Kasumi-1 (cell line): ENCODE data around the gene ZNF358.

ENCODE experiments used
- DNase-seq, 2 experiments: peaks; one replicate each; lab custom pipeline; 2025; lab: John Stamatoyannopoulos, UW

ZNF358 gene

GRCh38 chr19:7559102-7559501 lies 43.2 kb downstream of the ZNF358 start:
- no peak for DNase-seq

DNA sequence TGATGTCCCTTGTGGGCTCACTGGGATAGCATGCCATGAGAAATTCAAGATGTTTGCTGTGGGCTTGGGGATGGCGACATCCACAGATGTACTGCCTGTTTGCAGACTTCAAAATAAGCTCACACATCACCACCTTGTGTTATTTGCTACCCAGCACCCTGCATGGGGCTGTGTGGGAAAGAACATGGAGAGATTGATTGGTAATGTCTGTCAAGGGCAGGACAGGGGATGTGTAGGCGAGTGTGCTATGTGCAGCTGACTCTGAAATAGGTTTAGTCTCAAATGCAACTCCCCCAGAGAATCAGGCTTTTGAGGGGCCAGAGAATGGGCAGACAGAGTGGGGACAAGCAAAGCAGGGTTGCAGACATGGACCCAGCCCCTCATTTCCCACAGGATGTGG lies 44.4 kb downstream of the ZNF358 start:
- no peak for DNase-seq

GRCh38 chr19:7561325-7561724 lies 45.4 kb downstream of the ZNF358 start:
- DNase-seq, result no peak

- peak in 1 of 2 experiments; percentile 20 for DNase-seq
Observed at GRCh38 chr19:7562646-7563393, 46.9 kb downstream of the ZNF358 start.

DNA sequence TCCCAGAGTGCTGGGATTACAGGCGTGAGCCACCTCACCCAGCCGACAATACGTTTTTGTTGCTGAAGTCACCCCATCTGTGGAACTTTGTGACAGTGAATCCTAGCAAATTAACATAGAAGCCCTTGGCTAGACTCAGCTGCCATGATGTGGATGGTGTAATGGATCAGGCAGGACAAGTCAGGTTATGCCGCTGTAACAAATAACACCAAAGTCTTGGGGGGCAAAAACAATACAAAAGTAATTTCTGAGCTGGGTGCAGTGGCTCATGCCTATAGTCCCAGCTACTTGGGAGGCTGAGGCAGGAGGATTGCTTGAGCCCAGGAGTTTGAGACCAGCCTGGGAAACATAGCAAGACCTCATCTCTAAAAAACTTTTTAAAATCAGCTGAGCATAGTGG lies 49.0 kb downstream of the ZNF358 start:
- no peak for DNase-seq

GRCh38 chr19:7565332-7565731 lies 49.4 kb downstream of the ZNF358 start:
- DNase-seq, result no peak
